ENCODE measurements around the gene NPTX1.

Gene NPTX1

DNA sequence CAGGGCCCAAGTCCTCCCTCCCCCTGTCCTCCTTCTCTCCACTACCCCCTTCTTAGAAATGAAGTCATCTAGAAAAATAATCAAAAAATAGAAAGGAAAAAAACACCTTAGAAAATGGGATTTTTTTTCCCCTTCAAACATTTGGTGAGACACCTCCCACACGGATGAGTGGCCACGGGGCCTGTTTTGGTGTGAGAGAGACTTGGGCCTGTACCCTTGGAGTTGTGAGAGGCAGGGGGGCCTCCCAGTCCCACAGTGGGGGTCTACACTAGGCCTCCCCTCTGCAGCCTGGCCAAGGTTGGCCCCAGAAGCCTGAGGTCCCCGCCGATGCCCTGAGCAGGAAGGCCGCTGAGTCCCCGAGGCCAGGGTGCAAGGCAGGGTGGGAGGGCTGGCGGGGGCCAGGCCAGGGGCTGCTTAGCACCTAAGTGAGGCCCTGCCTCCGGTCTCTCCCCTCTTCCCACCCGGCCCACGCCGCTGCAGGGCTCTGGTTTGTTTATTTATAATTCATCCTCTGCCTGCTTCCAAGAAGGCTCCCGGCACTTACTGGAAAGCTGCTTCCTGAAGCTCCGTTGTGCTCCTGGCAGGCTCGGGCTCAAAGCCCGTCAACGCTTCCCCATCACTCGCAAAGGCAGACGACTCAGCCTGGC is 26.4 kb downstream of the NPTX1 start:
- no peak overlapping the region for H3K4me3 ChIP-seq (ENCODE audit: low read length)
- TF ChIP-seq, protein P1, sequence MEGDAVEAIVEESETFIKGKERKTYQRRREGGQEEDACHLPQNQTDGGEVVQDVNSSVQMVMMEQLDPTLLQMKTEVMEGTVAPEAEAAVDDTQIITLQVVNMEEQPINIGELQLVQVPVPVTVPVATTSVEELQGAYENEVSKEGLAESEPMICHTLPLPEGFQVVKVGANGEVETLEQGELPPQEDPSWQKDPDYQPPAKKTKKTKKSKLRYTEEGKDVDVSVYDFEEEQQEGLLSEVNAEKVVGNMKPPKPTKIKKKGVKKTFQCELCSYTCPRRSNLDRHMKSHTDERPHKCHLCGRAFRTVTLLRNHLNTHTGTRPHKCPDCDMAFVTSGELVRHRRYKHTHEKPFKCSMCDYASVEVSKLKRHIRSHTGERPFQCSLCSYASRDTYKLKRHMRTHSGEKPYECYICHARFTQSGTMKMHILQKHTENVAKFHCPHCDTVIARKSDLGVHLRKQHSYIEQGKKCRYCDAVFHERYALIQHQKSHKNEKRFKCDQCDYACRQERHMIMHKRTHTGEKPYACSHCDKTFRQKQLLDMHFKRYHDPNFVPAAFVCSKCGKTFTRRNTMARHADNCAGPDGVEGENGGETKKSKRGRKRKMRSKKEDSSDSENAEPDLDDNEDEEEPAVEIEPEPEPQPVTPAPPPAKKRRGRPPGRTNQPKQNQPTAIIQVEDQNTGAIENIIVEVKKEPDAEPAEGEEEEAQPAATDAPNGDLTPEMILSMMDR (IDR thresholded peaks at IDR 0.05; ENCODE audit: insufficient read depth, low read depth, low read length, missing control alignments) = no peak
- no peak for DNase-seq (ENCODE audit: low read depth)

DNA sequence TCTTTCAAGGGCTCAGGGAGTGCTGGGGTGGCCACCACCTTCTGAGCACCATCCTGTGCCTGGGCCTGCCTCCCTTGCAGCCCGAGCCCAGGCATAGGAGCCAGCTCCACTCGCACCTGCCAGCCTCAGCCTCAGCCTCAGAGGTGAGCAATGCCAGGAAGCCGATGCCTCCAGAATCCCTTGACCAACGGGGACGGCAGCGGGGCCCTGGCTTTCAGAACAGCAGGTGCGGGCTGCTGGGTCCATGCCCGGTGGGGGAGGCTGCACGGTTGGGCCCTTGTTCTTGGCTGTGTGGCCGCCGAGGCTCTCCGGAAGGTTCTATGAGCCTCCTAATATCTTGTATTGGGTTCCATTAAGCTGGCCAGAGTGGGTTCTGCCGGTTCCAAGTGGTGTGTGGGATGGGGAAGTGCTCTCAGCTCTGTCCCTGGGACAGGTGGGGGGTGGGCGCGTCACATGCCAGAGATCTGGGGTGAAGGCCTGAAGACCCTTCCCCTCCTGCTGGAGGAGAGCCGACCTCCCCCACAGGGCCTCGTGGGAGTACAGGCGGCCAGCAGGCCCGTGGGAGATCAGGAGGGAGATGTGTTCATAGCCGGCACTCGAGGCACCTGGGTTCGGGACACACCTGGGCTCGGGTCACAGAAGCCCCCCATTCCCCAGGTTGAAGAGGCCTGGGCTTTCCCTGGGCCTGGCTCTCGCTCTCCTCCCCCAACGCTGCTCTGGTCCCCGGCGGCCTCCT is 27.0 kb downstream of the NPTX1 start:
- no peak for DNase-seq (ENCODE audit: low read depth)
- H3K4me3 ChIP-seq (ENCODE audit: low read length) = no peak overlapping the region
- TF ChIP-seq, protein P1 (IDR thresholded peaks at IDR 0.05; ENCODE audit: insufficient read depth, low read depth, low read length, missing control alignments) = no peak

DNA sequence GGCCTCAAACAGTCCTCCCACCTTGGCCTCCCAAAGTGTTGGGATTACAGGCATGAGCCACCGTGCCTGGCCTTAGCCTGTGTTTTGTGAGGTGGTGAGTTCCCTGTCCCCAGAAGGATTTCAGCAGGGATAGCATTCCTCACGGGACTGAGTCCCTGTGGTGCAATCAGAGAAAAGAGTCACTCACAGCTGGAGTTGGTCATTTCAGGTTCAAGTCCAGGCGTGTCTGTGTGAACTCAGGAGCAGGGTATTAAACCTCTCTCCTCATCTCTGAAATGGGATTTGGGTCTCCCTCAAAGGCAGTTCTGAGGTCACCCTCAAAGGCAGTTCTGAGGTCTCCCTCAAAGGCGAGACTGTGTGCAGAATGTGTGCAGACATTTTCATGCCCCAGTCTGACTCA is 28.6 kb downstream of the NPTX1 start:
- TF ChIP-seq, protein P1 (IDR thresholded peaks at IDR 0.05; ENCODE audit: insufficient read depth, low read depth, low read length, missing control alignments) = no peak
- H3K4me3 ChIP-seq (ENCODE audit: low read length) = no peak overlapping the region
- peak; percentile 66 for DNase-seq (ENCODE audit: low read depth)

DNA sequence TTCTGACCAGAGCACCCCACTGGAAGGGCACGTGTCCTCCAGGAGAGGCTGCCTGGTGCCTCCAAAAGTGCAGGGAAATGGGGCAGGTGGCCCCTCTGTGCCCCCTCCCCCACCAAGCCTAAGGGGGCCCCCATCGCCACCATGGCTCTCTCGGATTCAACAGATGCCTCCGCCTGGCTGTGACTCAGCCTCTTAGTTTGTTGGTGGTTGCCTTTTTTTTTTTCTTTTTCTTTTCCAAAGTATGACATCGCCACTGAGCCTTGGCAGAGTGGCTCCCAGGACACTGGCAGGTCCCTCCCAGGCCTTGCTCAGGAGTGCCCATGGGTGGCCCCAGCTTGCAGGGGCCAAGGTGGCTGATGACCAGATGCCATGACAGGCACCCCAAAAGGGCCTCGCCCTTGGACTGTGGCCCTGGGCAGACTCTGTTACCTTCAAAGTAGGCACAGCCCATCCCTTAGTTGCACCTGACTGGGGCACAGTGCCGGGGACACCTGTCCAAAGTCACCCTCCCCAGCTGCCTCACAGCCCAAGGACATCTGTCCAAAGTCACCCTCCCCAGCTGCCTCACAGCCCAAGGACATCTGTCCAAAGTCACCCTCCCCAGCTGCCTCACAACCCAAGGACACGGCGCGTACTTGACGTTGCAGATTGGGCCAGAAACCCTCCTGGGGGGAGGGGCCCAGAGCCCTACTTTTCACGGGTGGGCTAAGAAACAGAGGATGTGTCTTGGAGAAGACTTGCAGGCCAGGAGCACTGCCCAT is 29.6 kb downstream of the NPTX1 start:
- no peak overlapping the region for H3K4me3 ChIP-seq (ENCODE audit: low read length)
- TF ChIP-seq, protein P1 (IDR thresholded peaks at IDR 0.05; ENCODE audit: insufficient read depth, low read depth, low read length, missing control alignments) = no peak
- peak; percentile 37 for DNase-seq (ENCODE audit: low read depth)

DNA sequence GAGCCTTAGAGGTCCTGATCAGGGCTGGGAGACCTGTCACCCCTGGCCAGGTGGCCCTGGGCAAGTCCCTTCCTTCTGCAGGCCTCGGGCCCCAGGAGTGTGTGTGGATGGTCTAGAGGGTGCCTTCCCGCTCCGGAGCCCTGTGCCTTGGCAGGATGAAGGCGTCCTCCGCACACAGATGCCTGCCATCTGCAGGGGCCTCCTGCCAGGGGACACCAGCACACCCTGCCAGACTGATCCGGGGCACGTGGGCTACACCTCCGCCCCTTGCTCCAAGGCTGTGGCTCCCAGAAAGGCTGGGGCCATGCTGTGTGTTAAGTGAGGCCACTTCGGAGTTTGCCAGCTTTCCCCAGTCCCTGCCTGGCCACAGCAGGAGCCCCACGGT is 30.7 kb downstream of the NPTX1 start:
- TF ChIP-seq, protein P1 (IDR thresholded peaks at IDR 0.05; ENCODE audit: insufficient read depth, low read depth, low read length, missing control alignments) = no peak
- DNase-seq (ENCODE audit: low read depth) = no peak

DNA sequence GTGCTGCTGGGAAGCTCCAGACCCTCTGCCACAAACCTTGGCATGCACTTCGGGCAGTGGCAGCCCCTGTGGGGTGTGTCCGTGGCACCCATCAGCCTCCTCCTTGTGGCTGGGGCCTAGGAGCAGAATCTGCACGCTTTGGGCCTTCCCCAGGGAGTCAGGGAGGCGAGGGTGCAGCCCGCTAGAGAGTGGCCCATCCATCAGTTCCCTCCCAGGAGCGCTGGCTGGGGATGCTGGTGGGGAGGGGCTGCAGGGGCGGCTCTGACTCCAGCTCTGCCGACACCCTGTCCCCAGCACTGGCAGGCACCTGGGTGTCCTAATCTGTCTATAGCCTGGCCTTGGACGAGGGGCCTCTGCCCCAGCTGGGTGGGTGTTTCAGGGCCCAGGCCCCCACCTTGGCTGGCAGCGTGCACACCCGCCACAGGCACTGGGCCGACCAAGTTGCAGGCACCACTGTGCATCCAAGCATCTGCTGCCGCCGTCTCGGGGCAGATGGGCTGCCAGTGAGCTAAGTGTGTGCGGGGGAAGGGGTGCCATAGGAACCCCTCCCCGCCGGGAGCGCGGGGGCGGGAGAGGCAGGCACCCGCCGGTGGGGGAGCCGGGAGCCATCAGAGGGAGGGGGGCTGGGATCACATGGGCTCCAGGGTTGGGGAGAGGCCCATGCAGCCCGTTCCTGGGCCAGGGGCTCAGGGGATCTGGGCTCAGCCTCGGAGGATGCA is 31.2 kb downstream of the NPTX1 start:
- H3K4me3 ChIP-seq (ENCODE audit: low read length) = no peak overlapping the region
- TF ChIP-seq, protein P1 (IDR thresholded peaks at IDR 0.05; ENCODE audit: insufficient read depth, low read depth, low read length, missing control alignments) = no peak
- no peak for DNase-seq (ENCODE audit: low read depth)

More for the DNA sequence above, 30.7 kb downstream of the NPTX1 start:
- H3K4me3 ChIP-seq (ENCODE audit: low read length) = no peak overlapping the region

Data from epithelial cell of esophagus (primary cell).